ENCODE results near the gene SLC26A2. TPM values are rescaled to one million over a fixed set of nuclear protein-coding genes. Genes with fewer than 3 reads are reported as not detected.
"Not testable (repeated sequence)": the region's sequence is repeated elsewhere in the genome, so short reads cannot be mapped to it uniquely, and the experiment has no call there.

SLC26A2 gene
- total RNA-seq, 5 donors from 2014 or later (not counting 1 experiment from before 2014, with no cell fraction given), result 5.2 to 11.0 (median 10.0) TPM

- Histone ChIP-seq H3K36me3 (ENCODE audit: control insufficient read depth in 2 of 2, extremely low read depth in 1 of 2, insufficient read depth in 1 of 2, low read length in 1 of 2) (peaks cover 18 to 81% of the 10 kb centered on the region in 2 donors), H3K4me3 (ENCODE audit: control insufficient read depth in 1 of 2, extremely low read depth in 1 of 2, low read length in 1 of 2) (no peak overlapping the region), H3K9me3 (no peaks in the 10 kb centered on the region), H3K27me3 (replicated peaks in 1 of 2; ENCODE audit: control insufficient read depth in 2 of 2, extremely low read depth in 1 of 2, insufficient read depth in 2 of 2, low read length in 1 of 2) (no peaks in the 10 kb centered on the region), H3K27ac (ENCODE audit: low read length) (no peak overlapping the region), H3K4me1 (ENCODE audit: control insufficient read depth in 1 of 2, extremely low read depth in 1 of 2, insufficient read depth in 2 of 2, low read length in 2 of 2) (no peaks in the 10 kb centered on the region)
- CTCF ChIA-PET, result interaction anchor here in 1 of 2 donors (0.6 kb wide), 1 partner anchor 380 kb away, joined by 4 read pairs; no protein-coding TSS in a partner anchor
- ATAC-seq (replicated peaks in 1 of 4), result no peak
- Mint-ChIP-seq H3K36me3 (peaks cover 67% of the 10 kb centered on the region), H3K27ac (no peak overlapping the region), H3K27me3 (no peaks in the 10 kb centered on the region), H3K9me3 (no peaks in the 10 kb centered on the region), H3K4me1 (peaks cover 0 to 10% (median 4%) of the 10 kb centered on the region in 3 donors), H3K4me3 (no peak overlapping the region)
- no peak for DNase-seq
- no CpG with 5 or more reads among the region's 2 CpGs for WGBS (ENCODE audit: insufficient coverage)
- POLR2A ChIA-PET, result interaction anchor here (0.6 kb wide), 2 partner anchors 273 to 1150 kb away, joined by 4 to 8 read pairs; no protein-coding TSS in a partner anchor
These were observed 62.1 kb downstream of the SLC26A2 start for GRCh38 chr5:150022681-150023080.

GRCh38 chr5:150023136-150023535 lies 62.6 kb downstream of the SLC26A2 start:
- Mint-ChIP-seq H3K36me3 (peaks cover 67% of the 10 kb centered on the region), H3K27me3 (no peaks in the 10 kb centered on the region), H3K27ac (no peak overlapping the region), H3K9me3 (no peaks in the 10 kb centered on the region), H3K4me3 (no peak overlapping the region), H3K4me1 (peaks cover 0 to 10% (median 4%) of the 10 kb centered on the region in 3 donors)
- no peak overlapping the region for H3K4me3 ChIP-seq (ENCODE audit: control insufficient read depth in 1 of 2, extremely low read depth in 1 of 2, low read length in 1 of 2)
- no peaks in the 10 kb centered on the region for H3K9me3 ChIP-seq
- CTCF ChIA-PET, result no interaction called here
- H3K36me3 ChIP-seq (ENCODE audit: control insufficient read depth in 2 of 2, extremely low read depth in 1 of 2, insufficient read depth in 1 of 2, low read length in 1 of 2), result peaks cover 18 to 81% of the 10 kb centered on the region in 2 donors
- POLR2A ChIA-PET, result interaction anchor here in 1 of 2 donors (0.6 kb wide), 2 partner anchors 1150 to 1159 kb away, joined by 3 to 8 read pairs; no protein-coding TSS in a partner anchor
- H3K27ac ChIP-seq (ENCODE audit: low read length), result no peak overlapping the region
- DNase-seq (no peak), ATAC-seq (replicated peaks in 1 of 4) (no peak)
- no CpG with 5 or more reads among the region's 1 CpG for WGBS (ENCODE audit: insufficient coverage)
- H3K27me3 ChIP-seq (replicated peaks in 1 of 2; ENCODE audit: control insufficient read depth in 2 of 2, extremely low read depth in 1 of 2, insufficient read depth in 2 of 2, low read length in 1 of 2), result no peaks in the 10 kb centered on the region
- no peaks in the 10 kb centered on the region for H3K4me1 ChIP-seq (ENCODE audit: control insufficient read depth in 1 of 2, extremely low read depth in 1 of 2, insufficient read depth in 2 of 2, low read length in 2 of 2)

GRCh38 chr5:150024346-150024984 lies 63.9 kb downstream of the SLC26A2 start:
- Histone ChIP-seq H3K4me1 (ENCODE audit: control insufficient read depth in 1 of 2, extremely low read depth in 1 of 2, insufficient read depth in 2 of 2, low read length in 2 of 2) (no peaks in the 10 kb centered on the region), H3K4me3 (ENCODE audit: control insufficient read depth in 1 of 2, extremely low read depth in 1 of 2, low read length in 1 of 2) (no peak overlapping the region), H3K36me3 (ENCODE audit: control insufficient read depth in 2 of 2, extremely low read depth in 1 of 2, insufficient read depth in 1 of 2, low read length in 1 of 2) (peaks cover 15 to 80% of the 10 kb centered on the region in 2 donors), H3K9me3 (no peaks in the 10 kb centered on the region), H3K27ac (ENCODE audit: low read length) (no peak overlapping the region), H3K27me3 (replicated peaks in 1 of 2; ENCODE audit: control insufficient read depth in 2 of 2, extremely low read depth in 1 of 2, insufficient read depth in 2 of 2, low read length in 1 of 2) (no peaks in the 10 kb centered on the region)
- H3K36me3 Mint-ChIP-seq, result peaks cover 60% of the 10 kb centered on the region
- H3K4me1 Mint-ChIP-seq, result peaks cover 0 to 10% (median 4%) of the 10 kb centered on the region in 3 donors
- DNase-seq (no peak), ATAC-seq (replicated peaks in 1 of 4) (no peak)
- no peak overlapping the region for H3K27ac Mint-ChIP-seq
- CTCF ChIA-PET, result no interaction called here
- no peaks in the 10 kb centered on the region for H3K27me3 Mint-ChIP-seq
- POLR2A ChIA-PET, result no interaction called here
- 99% methylated on average over 7 of the region's 9 CpGs for WGBS (ENCODE audit: insufficient coverage)
- H3K4me3 Mint-ChIP-seq, result no peak overlapping the region
- H3K9me3 Mint-ChIP-seq, result no peaks in the 10 kb centered on the region

- Mint-ChIP-seq H3K36me3 (peaks cover 58% of the 10 kb centered on the region), H3K9me3 (no peaks in the 10 kb centered on the region), H3K4me3 (no peak overlapping the region), H3K27ac (no peak overlapping the region), H3K27me3 (no peaks in the 10 kb centered on the region), H3K4me1 (peaks cover 0 to 5% (median 4%) of the 10 kb centered on the region in 3 donors)
- no peaks in the 10 kb centered on the region for H3K4me1 ChIP-seq (ENCODE audit: control insufficient read depth in 1 of 2, extremely low read depth in 1 of 2, insufficient read depth in 2 of 2, low read length in 2 of 2)
- no peaks in the 10 kb centered on the region for H3K9me3 ChIP-seq
- peaks cover 13 to 79% of the 10 kb centered on the region in 2 donors for H3K36me3 ChIP-seq (ENCODE audit: control insufficient read depth in 2 of 2, extremely low read depth in 1 of 2, insufficient read depth in 1 of 2, low read length in 1 of 2)
- WGBS (ENCODE audit: insufficient coverage), result 100% methylated on average over 3 of the region's 4 CpGs
- H3K4me3 ChIP-seq (ENCODE audit: control insufficient read depth in 1 of 2, extremely low read depth in 1 of 2, low read length in 1 of 2), result no peak overlapping the region
- ChIA-PET CTCF (no interaction called here), POLR2A (no interaction called here)
- ATAC-seq (replicated peaks in 1 of 4) (no peak), DNase-seq (no peak)
- H3K27ac ChIP-seq (ENCODE audit: low read length), result no peak overlapping the region
- H3K27me3 ChIP-seq (replicated peaks in 1 of 2; ENCODE audit: control insufficient read depth in 2 of 2, extremely low read depth in 1 of 2, insufficient read depth in 2 of 2, low read length in 1 of 2), result no peaks in the 10 kb centered on the region
These were observed 66.2 kb downstream of the SLC26A2 start for GRCh38 chr5:150026682-150027172.

- POLR2A ChIA-PET, result interaction anchor here in 1 of 2 donors (0.7 kb wide), 1 partner anchor 235 kb away, joined by 4 read pairs; no protein-coding TSS in a partner anchor
These were observed 67.5 kb downstream of the SLC26A2 start for GRCh38 chr5:150028047-150028446.

GRCh38 chr5:150033334-150033733 lies 72.8 kb downstream of the SLC26A2 start:
- WGBS (ENCODE audit: insufficient coverage), result 99% methylated on average over 4 of the region's 4 CpGs
- POLR2A ChIA-PET, result no interaction called here
- H3K9me3 ChIP-seq, result no peaks in the 10 kb centered on the region
- no peak overlapping the region for H3K27ac ChIP-seq (ENCODE audit: low read length)
- Mint-ChIP-seq H3K4me3 (no peak overlapping the region), H3K9me3 (no peaks in the 10 kb centered on the region), H3K27ac (peak overlapping the region in 1 of 2 donors; percentile 40), H3K36me3 (peaks cover 78% of the 10 kb centered on the region), H3K27me3 (no peaks in the 10 kb centered on the region), H3K4me1 (no peaks in the 10 kb centered on the region)
- no peaks in the 10 kb centered on the region for H3K27me3 ChIP-seq (replicated peaks in 1 of 2; ENCODE audit: control insufficient read depth in 2 of 2, extremely low read depth in 1 of 2, insufficient read depth in 2 of 2, low read length in 1 of 2)
- H3K4me3 ChIP-seq (ENCODE audit: control insufficient read depth in 1 of 2, extremely low read depth in 1 of 2, low read length in 1 of 2), result no peak overlapping the region
- ATAC-seq (replicated peaks in 1 of 4) (no peak), DNase-seq (no peak)
- H3K4me1 ChIP-seq (ENCODE audit: control insufficient read depth in 1 of 2, extremely low read depth in 1 of 2, insufficient read depth in 2 of 2, low read length in 2 of 2), result no peaks in the 10 kb centered on the region
- H3K36me3 ChIP-seq (ENCODE audit: control insufficient read depth in 2 of 2, extremely low read depth in 1 of 2, insufficient read depth in 1 of 2, low read length in 1 of 2), result peaks cover 7 to 95% of the 10 kb centered on the region in 2 donors
- CTCF ChIA-PET, result no interaction called here

More at GRCh38 chr5:150028047-150028446, 67.5 kb downstream of the SLC26A2 start:
- H3K27ac Mint-ChIP-seq; H3K9me3 Mint-ChIP-seq; H3K27me3 ChIP-seq (replicated peaks in 1 of 2; ENCODE audit: control insufficient read depth in 2 of 2, extremely low read depth in 1 of 2, insufficient read depth in 2 of 2, low read length in 1 of 2); CTCF ChIA-PET; H3K27me3 Mint-ChIP-seq; H3K4me3 ChIP-seq (ENCODE audit: control insufficient read depth in 1 of 2, extremely low read depth in 1 of 2, low read length in 1 of 2); H3K9me3 ChIP-seq; H3K27ac ChIP-seq (ENCODE audit: low read length); DNase-seq; ATAC-seq (replicated peaks in 1 of 4); H3K4me3 Mint-ChIP-seq; H3K4me1 ChIP-seq (ENCODE audit: control insufficient read depth in 1 of 2, extremely low read depth in 1 of 2, insufficient read depth in 2 of 2, low read length in 2 of 2); H3K4me1 Mint-ChIP-seq: not testable (repeated sequence)
- peaks cover 9 to 82% of the 10 kb centered on the region in 2 donors for H3K36me3 ChIP-seq (ENCODE audit: control insufficient read depth in 2 of 2, extremely low read depth in 1 of 2, insufficient read depth in 1 of 2, low read length in 1 of 2)
- no CpG with 5 or more reads among the region's 1 CpG for WGBS (ENCODE audit: insufficient coverage)
- peaks cover 56% of the 10 kb centered on the region for H3K36me3 Mint-ChIP-seq
